B cell (primary cell): ENCODE data around the gene UBR4.

Source experiments
- CTCF ChIP-seq: fragments of 200-600 bp; IDR thresholded peaks from one replicate; pipeline ENCODE4 v1.8.0; 2022; ENCODE audit warnings: antibody characterized with exemption, mild to moderate bottlenecking
- EZH2 ChIP-seq: IDR thresholded peaks from 2 replicates; pipeline ENCODE4 v1.6.1; 2012; ENCODE audit warnings: borderline replicate concordance, low read depth, mild to moderate bottlenecking, moderate library complexity, low read length; ENCODE audit not compliant: insufficient read depth, poor library complexity, severe bottlenecking

GRCh38 chr1:19154876-19155275 is 55.2 kb downstream of the UBR4 start:
- no peak for TF ChIP-seq CTCF
- TF ChIP-seq EZH2 = no peak
